Activated B cell treated with CpG ODN at 0.5 μM for 24 hours (primary cell): ENCODE measurements around the gene KLRD1. TPM values are rescaled to one million over a fixed set of nuclear protein-coding genes. Genes with fewer than 3 reads are reported as not detected.

ENCODE experiments used
- ATAC-seq: fragments of 200-7000 bp; cut with Tn5 transposase; one replicate; pipeline ENCODE4 v1.10.0; 2021; ENCODE audit warnings: low read depth, mild to moderate bottlenecking, moderate library complexity
- CTCF ChIA-PET: fragments of 350-600 bp; sonication (Branson Sonifier 250); formaldehyde crosslinking; loops from one replicate; lab custom pipeline; 2021; ENCODE audit warnings: antibody characterized with exemption; lab: Charles Lee
- POLR2A ChIA-PET: fragments of 350-600 bp; sonication (Branson Sonifier 250); formaldehyde crosslinking; loops from one replicate; lab custom pipeline; 2021; ENCODE audit warnings: antibody characterized with exemption; lab: Charles Lee
- DNase-seq: peaks from one replicate; pipeline ENCODE4 v3.0.0; 2022
- H3K27ac Mint-ChIP-seq: one replicate; pipeline ENCODE4 v1.8.0; 2020; ENCODE audit warnings: mixed read lengths
- H3K27me3 Mint-ChIP-seq: one replicate; pipeline ENCODE4 v1.8.0; 2021; ENCODE audit warnings: mixed read lengths
- H3K36me3 Mint-ChIP-seq: one replicate; pipeline ENCODE4 v1.8.0; 2021; ENCODE audit warnings: low read depth, mixed read lengths
- H3K4me1 Mint-ChIP-seq: one replicate; pipeline ENCODE4 v1.8.0; 2021; ENCODE audit warnings: mixed read lengths
- H3K4me3 Mint-ChIP-seq: one replicate; pipeline ENCODE4 v1.8.0; 2020; ENCODE audit warnings: mild to moderate bottlenecking, mixed read lengths
- H3K9me3 Mint-ChIP-seq: one replicate; pipeline ENCODE4 v1.8.0; 2020; ENCODE audit warnings: mixed read lengths
- intact Hi-C: fragments of 100-400 bp; cut with micrococcal nuclease; formaldehyde crosslinking; loops from one replicate; pipeline ENCODE4 v1.15.1; 2024
- total RNA-seq: library from RNA; stranded (reverse); gene quantifications from 2 replicates; pipeline ENCODE4 v1.2.3, GENCODE V29; 2022
- TF ChIP-seq, protein P1 (sequence below): fragments of 200-600 bp; IDR thresholded peaks from one replicate; pipeline ENCODE4 v1.8.0; 2022; ENCODE audit warnings: antibody characterized with exemption, mild to moderate bottlenecking

KLRD1 gene
- total RNA-seq, 1 donor from 2014 or later: 0.27 TPM

DNA sequence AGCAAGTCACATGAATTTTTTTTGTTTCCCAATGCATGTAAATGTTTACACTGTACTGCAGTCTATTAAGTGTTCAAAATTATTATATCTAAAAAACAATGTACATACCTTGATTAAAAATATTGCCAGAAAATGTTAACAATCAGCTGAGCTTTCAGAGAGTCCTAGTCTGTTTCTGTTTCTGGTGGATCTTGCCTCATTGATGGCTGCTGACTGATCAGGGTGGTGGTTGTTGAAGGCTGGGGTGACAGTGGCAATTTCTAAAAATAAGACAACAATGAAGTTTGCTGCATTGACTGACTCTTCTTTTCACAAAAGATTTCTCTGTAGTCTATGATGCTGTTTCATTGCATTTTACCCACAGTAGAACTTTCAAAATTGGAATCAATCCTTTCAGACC, 16.6 kb upstream of the KLRD1 start:
- POLR2A ChIA-PET: no interaction called here
- H3K4me1 Mint-ChIP-seq: no peaks in the 10 kb centered on the region
- DNase-seq: no peak
- no peak for ATAC-seq
- peaks cover 5% of the 10 kb centered on the region for H3K27me3 Mint-ChIP-seq
- no peaks in the 10 kb centered on the region for H3K36me3 Mint-ChIP-seq
- TF ChIP-seq, protein P1, sequence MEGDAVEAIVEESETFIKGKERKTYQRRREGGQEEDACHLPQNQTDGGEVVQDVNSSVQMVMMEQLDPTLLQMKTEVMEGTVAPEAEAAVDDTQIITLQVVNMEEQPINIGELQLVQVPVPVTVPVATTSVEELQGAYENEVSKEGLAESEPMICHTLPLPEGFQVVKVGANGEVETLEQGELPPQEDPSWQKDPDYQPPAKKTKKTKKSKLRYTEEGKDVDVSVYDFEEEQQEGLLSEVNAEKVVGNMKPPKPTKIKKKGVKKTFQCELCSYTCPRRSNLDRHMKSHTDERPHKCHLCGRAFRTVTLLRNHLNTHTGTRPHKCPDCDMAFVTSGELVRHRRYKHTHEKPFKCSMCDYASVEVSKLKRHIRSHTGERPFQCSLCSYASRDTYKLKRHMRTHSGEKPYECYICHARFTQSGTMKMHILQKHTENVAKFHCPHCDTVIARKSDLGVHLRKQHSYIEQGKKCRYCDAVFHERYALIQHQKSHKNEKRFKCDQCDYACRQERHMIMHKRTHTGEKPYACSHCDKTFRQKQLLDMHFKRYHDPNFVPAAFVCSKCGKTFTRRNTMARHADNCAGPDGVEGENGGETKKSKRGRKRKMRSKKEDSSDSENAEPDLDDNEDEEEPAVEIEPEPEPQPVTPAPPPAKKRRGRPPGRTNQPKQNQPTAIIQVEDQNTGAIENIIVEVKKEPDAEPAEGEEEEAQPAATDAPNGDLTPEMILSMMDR: no peak
- intact Hi-C loops: no loop called here
- H3K4me3 Mint-ChIP-seq: no peak overlapping the region
- H3K27ac Mint-ChIP-seq: no peak overlapping the region
- CTCF ChIA-PET: no interaction called here
- no peaks in the 10 kb centered on the region for H3K9me3 Mint-ChIP-seq

DNA sequence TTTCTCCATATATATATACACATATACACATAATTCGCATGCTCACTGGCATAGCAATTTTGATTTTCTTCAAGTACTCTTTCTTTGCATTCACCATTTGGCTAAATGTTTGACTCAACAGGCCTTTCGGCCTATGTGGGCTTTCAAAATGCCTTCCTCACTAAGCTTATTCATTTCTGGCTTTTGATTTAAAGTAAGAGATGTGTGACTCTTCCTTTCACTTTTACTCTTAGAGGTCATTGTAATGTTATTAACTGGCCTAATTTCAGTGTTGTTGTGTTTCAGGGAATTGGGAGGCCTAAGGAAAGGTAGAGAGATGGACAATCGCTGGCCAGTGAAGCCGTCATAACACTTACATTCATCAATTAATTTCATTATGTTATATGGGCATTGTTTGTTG, 14.5 kb upstream of the KLRD1 start:
- no peaks in the 10 kb centered on the region for H3K4me1 Mint-ChIP-seq

DNA sequence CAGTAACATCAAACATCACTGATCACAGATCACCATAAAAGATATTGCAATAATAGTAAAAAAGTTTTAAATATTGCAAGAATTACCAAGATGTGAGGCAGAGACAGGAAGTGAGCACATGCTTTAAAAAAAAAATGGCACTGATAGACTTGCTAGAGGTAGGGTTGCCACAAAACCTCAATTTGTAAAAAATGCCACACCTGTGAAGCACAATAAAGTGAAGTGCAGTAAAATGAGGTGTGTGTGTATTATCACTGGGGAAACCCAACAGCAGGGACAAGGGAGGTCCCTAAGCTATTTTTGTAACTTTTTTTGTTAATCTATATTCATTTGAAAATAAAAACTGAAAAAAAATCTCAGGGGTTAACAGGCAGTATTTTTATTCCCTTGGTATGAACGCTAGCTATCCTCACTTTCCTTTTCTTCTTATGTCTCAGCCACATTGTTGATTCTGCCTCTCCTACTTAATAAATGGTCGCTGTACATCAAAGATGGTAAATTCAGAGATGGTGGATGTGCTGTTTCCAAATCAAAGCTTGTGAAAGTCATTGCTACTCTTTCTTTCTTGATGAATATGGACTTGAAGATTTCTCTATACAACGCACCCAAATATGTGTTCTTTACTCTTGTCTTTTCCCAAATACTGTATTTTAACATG, 14.0 kb upstream of the KLRD1 start:
- H3K27ac Mint-ChIP-seq: no peak overlapping the region
- ATAC-seq (no peak), DNase-seq (no peak)
- POLR2A ChIA-PET: no interaction called here
- no peak overlapping the region for H3K4me3 Mint-ChIP-seq
- CTCF ChIA-PET: no interaction called here
- TF ChIP-seq, protein P1: no peak
- intact Hi-C loops: no loop called here
- peaks cover 4% of the 10 kb centered on the region for H3K27me3 Mint-ChIP-seq
- H3K9me3 Mint-ChIP-seq: no peaks in the 10 kb centered on the region
- no peaks in the 10 kb centered on the region for H3K36me3 Mint-ChIP-seq
- no peaks in the 10 kb centered on the region for H3K4me1 Mint-ChIP-seq

More for the DNA sequence above, 14.5 kb upstream of the KLRD1 start:
- ATAC-seq: no peak
- Mint-ChIP-seq H3K9me3 (no peaks in the 10 kb centered on the region), H3K36me3 (no peaks in the 10 kb centered on the region), H3K27ac (no peak overlapping the region), H3K4me3 (no peak overlapping the region), H3K27me3 (peaks cover 4% of the 10 kb centered on the region)
- intact Hi-C loops: no loop called here
- POLR2A ChIA-PET: no interaction called here
- no peak for DNase-seq
- TF ChIP-seq, protein P1: no peak
- CTCF ChIA-PET: no interaction called here

DNA sequence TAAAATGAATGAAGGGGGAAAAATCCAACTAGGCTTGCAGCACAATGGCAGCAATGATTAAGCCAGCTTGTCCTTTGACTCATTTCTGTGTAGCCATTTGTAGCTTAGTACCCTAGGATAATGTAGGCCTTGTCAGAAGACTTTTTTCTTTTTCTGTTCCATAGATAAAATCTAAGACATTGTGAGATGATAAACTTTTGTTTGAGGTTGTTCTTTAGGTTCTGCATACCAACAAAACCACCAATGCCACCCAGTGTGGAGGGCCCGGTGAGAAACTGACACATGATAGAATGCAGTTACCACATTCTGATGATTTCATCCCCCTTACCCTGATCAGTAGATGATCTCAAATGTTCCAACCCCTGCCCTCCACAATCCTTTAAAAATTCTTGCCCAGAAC, 6.6 kb upstream of the KLRD1 start:
- no peaks in the 10 kb centered on the region for H3K4me1 Mint-ChIP-seq
- no peak for DNase-seq
- no peak for ATAC-seq
- no peak overlapping the region for H3K4me3 Mint-ChIP-seq
- TF ChIP-seq, protein P1: no peak
- H3K9me3 Mint-ChIP-seq: peaks cover 6% of the 10 kb centered on the region
- ChIA-PET CTCF (no interaction called here), POLR2A (no interaction called here)
- intact Hi-C loops: no loop called here
- peaks cover 5% of the 10 kb centered on the region for H3K27me3 Mint-ChIP-seq
- no peaks in the 10 kb centered on the region for H3K36me3 Mint-ChIP-seq
- H3K27ac Mint-ChIP-seq: no peak overlapping the region

DNA sequence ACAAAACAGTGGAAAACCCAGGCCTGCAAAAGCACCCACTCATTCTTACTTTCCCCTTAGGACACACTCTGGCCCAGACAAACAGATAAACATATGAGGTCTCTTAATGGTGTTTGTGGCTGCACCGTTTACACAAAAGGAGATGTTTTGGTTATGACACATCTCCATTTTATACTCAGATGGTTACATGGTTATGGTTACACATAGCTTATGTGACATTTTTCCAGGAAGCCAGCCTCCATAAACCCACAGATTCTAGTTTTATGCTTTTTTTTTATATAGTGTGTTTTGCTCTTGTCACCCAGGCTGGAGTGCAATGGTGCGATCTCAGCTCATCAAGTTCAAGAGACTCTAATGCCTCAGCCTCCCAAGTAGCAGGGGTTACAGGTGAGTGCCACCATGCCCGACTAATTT, 3.5 kb upstream of the KLRD1 start:
- no peak overlapping the region for H3K27ac Mint-ChIP-seq
- DNase-seq (no peak), ATAC-seq (no peak)
- no peak overlapping the region for H3K4me3 Mint-ChIP-seq
- TF ChIP-seq, protein P1: no peak
- H3K4me1 Mint-ChIP-seq: no peaks in the 10 kb centered on the region
- intact Hi-C loops: no loop called here
- peaks cover 6% of the 10 kb centered on the region for H3K9me3 Mint-ChIP-seq
- H3K27me3 Mint-ChIP-seq: peaks cover 6% of the 10 kb centered on the region
- H3K36me3 Mint-ChIP-seq: no peaks in the 10 kb centered on the region
- CTCF ChIA-PET: no interaction called here
- POLR2A ChIA-PET: no interaction called here
